BLaER1 (cell line): ENCODE measurements around the gene NXF2B.
"Not testable (repeated sequence)": the region's sequence is repeated elsewhere in the genome, so short reads cannot be mapped to it uniquely, and the experiment has no call there.

ENCODE experiments used
- H3K27ac ChIP-seq: shearing (Covaris generic); formaldehyde crosslinking; 2 replicates; pipeline ENCODE4 v1.8.1; 2022
- H3K27me3 ChIP-seq: shearing (Covaris generic); formaldehyde crosslinking; 2 replicates; pipeline ENCODE4 v1.8.1; 2022
- H3K36me3 ChIP-seq: shearing (Covaris generic); formaldehyde crosslinking; 2 replicates; pipeline ENCODE4 v1.8.1; 2022
- H3K4me1 ChIP-seq: shearing (Covaris generic); formaldehyde crosslinking; 2 replicates; pipeline ENCODE4 v1.8.1; 2022
- H3K4me2 ChIP-seq: shearing (Covaris generic); formaldehyde crosslinking; 2 replicates; pipeline ENCODE4 v1.8.1; 2022
- H3K4me3 ChIP-seq: shearing (Covaris generic); formaldehyde crosslinking; 2 replicates; pipeline ENCODE4 v1.8.1; 2022
- H3K9ac ChIP-seq: shearing (Covaris generic); formaldehyde crosslinking; 2 replicates; pipeline ENCODE4 v1.8.1; 2022
- H3K9me3 ChIP-seq: shearing (Covaris generic); formaldehyde crosslinking; 2 replicates; pipeline ENCODE4 v1.8.1; 2022
- H4K20me1 ChIP-seq: shearing (Covaris generic); formaldehyde crosslinking; 2 replicates; pipeline ENCODE4 v1.8.1; 2022
- Cebpa-rat ChIP-seq: shearing (Covaris generic); IDR thresholded peaks from 2 replicates; pipeline ENCODE4 v1.8.1; 2022

Gene NXF2B

GRCh38 chrX:102439908-102440307 lies at the start of gene NXF2B:
NXF2B (minus strand) TSS chrX:102440008; CDS start chrX:102380036, 59,972 bp downstream.
- H3K4me1 ChIP-seq, H3K4me2 ChIP-seq, H3K9ac ChIP-seq, H3K36me3 ChIP-seq, H3K4me3 ChIP-seq, H3K27me3 ChIP-seq, H3K9me3 ChIP-seq, H4K20me1 ChIP-seq, H3K27ac ChIP-seq: not testable (repeated sequence)

GRCh38 chrX:102478765-102479164 lies 39.0 kb upstream of the NXF2B start:
- not testable (repeated sequence) for H3K27me3 ChIP-seq, H3K9ac ChIP-seq, H3K27ac ChIP-seq, H3K4me1 ChIP-seq, H3K9me3 ChIP-seq, H3K4me3 ChIP-seq, H3K36me3 ChIP-seq, H3K4me2 ChIP-seq, H4K20me1 ChIP-seq

GRCh38 chrX:102471762-102472220 lies 32.0 kb upstream of the NXF2B start, which contains the start of gene TCP11X2:
TCP11X2 (minus strand) TSS chrX:102471812.
- not testable (repeated sequence) for H3K27ac ChIP-seq, H3K36me3 ChIP-seq, H4K20me1 ChIP-seq, H3K4me3 ChIP-seq, H3K4me2 ChIP-seq, H3K4me1 ChIP-seq, H3K9ac ChIP-seq, H3K9me3 ChIP-seq, H3K27me3 ChIP-seq

- H3K9me3 ChIP-seq, H3K4me2 ChIP-seq, H3K27ac ChIP-seq, H3K36me3 ChIP-seq, H3K9ac ChIP-seq, H4K20me1 ChIP-seq, H3K4me3 ChIP-seq, H3K27me3 ChIP-seq, H3K4me1 ChIP-seq: not testable (repeated sequence)
These were observed 30.4 kb upstream of the NXF2B start for GRCh38 chrX:102470215-102470614.

- H3K36me3 ChIP-seq, H3K4me3 ChIP-seq, H3K4me1 ChIP-seq, H3K4me2 ChIP-seq, H3K27me3 ChIP-seq, H3K9me3 ChIP-seq, H4K20me1 ChIP-seq, H3K27ac ChIP-seq, H3K9ac ChIP-seq: not testable (repeated sequence)
These were observed 18.8 kb upstream of the NXF2B start for GRCh38 chrX:102458615-102459014.

GRCh38 chrX:102414493-102414892 lies 25.3 kb downstream of the NXF2B start:
- not testable (repeated sequence) for H4K20me1 ChIP-seq, H3K9me3 ChIP-seq, H3K36me3 ChIP-seq, H3K27me3 ChIP-seq, H3K9ac ChIP-seq, H3K27ac ChIP-seq, H3K4me2 ChIP-seq, H3K4me1 ChIP-seq, H3K4me3 ChIP-seq

GRCh38 chrX:102345916-102346315 lies 93.9 kb downstream of the NXF2B start:
- H3K9ac ChIP-seq, result no peak overlapping the region
- H3K4me2 ChIP-seq, result no peak overlapping the region
- no peaks in the 10 kb centered on the region for H4K20me1 ChIP-seq
- TF ChIP-seq Cebpa-rat, result no peak
- H3K4me1 ChIP-seq, result no peaks in the 10 kb centered on the region
- no peak overlapping the region for H3K27ac ChIP-seq
- 0 out of 2 replicates have a peak, but pooled peaks cover 5% of the 10 kb centered on the region for H3K9me3 ChIP-seq
- no peaks in the 10 kb centered on the region for H3K36me3 ChIP-seq
- H3K4me3 ChIP-seq, result no peak overlapping the region
- no peaks in the 10 kb centered on the region for H3K27me3 ChIP-seq

- Histone ChIP-seq H3K9ac (no peak overlapping the region), H3K27ac (no peak overlapping the region), H4K20me1 (no peaks in the 10 kb centered on the region), H3K36me3 (no peaks in the 10 kb centered on the region), H3K4me2 (no peak overlapping the region), H3K4me1 (peaks cover 23% of the 10 kb centered on the region), H3K27me3 (no peaks in the 10 kb centered on the region), H3K4me3 (no peak overlapping the region), H3K9me3 (peaks cover 9% of the 10 kb centered on the region)
- no peak for TF ChIP-seq Cebpa-rat
These were observed 97.9 kb downstream of the NXF2B start for GRCh38 chrX:102341867-102342266.

GRCh38 chrX:102339312-102340298 lies 100.2 kb downstream of the NXF2B start:
- H4K20me1 ChIP-seq, result no peaks in the 10 kb centered on the region
- H3K27me3 ChIP-seq, result no peaks in the 10 kb centered on the region
- peaks cover 23% of the 10 kb centered on the region for H3K4me1 ChIP-seq
- no peaks in the 10 kb centered on the region for H3K36me3 ChIP-seq
- no peak for TF ChIP-seq Cebpa-rat
- peak overlapping the region; percentile 47 for H3K27ac ChIP-seq
- peaks cover 9% of the 10 kb centered on the region for H3K9me3 ChIP-seq
- H3K4me2 ChIP-seq, result peak overlapping the region; percentile 58
- no peak overlapping the region for H3K4me3 ChIP-seq
- no peak overlapping the region for H3K9ac ChIP-seq

- Histone ChIP-seq H3K27ac (no peak overlapping the region), H3K27me3 (no peaks in the 10 kb centered on the region), H3K36me3 (no peaks in the 10 kb centered on the region), H3K4me2 (no peak overlapping the region), H4K20me1 (no peaks in the 10 kb centered on the region), H3K4me3 (no peak overlapping the region), H3K9me3 (peaks cover 9% of the 10 kb centered on the region), H3K9ac (no peak overlapping the region), H3K4me1 (peaks cover 23% of the 10 kb centered on the region)
- no peak for TF ChIP-seq Cebpa-rat
These were observed 101.6 kb downstream of the NXF2B start for GRCh38 chrX:102338162-102338561.
